Neutrophil (primary cell): Measurements from ENCODE around the gene CDK10.

ENCODE experiments used
- H3K27ac ChIP-seq: fragments of 200-600 bp; sonication (generic); 2 replicates; pipeline ENCODE4 v1.5.1; 2016; ENCODE audit warnings: mild to moderate bottlenecking, moderate library complexity
- H3K27me3 ChIP-seq: fragments of 200-600 bp; sonication (generic); 2 replicates; pipeline ENCODE4 v1.6.0; 2016; ENCODE audit warnings: mild to moderate bottlenecking
- H3K36me3 ChIP-seq: fragments of 200-600 bp; sonication (generic); 2 replicates; pipeline ENCODE4 v1.5.1; 2017
- H3K4me1 ChIP-seq, 2 experiments: fragments of 200-600 bp in 1 of 2; sonication (generic) in 1 of 2; 1 replicate in 1 of 2; 2 replicates in 1 of 2; pipeline versions ENCODE4 v1.5.1 to v1.6.1; 2013 to 2016; ENCODE audit warnings: low read depth in 1 of 2, low read length in 1 of 2, mild to moderate bottlenecking in 1 of 2, moderate library complexity in 1 of 2; ENCODE audit not compliant: control insufficient read depth in 1 of 2, insufficient read depth in 1 of 2
- H3K4me3 ChIP-seq, 2 experiments: fragments of 200-600 bp in 1 of 2; sonication (generic) in 1 of 2; 1 replicate in 1 of 2; 2 replicates in 1 of 2; pipeline ENCODE4 v1.5.1; 2013 to 2016; ENCODE audit warnings: low read depth in 1 of 2, low read length in 1 of 2, mild to moderate bottlenecking in 1 of 2, moderate library complexity in 1 of 2
- H3K9me3 ChIP-seq: fragments of 200-600 bp; sonication (generic); 2 replicates; pipeline ENCODE4 v1.5.1; 2016
- CTCF ChIP-seq: fragments of 200-600 bp; sonication (generic); IDR thresholded peaks from 2 replicates; pipeline ENCODE4 v1.5.1; 2016; ENCODE audit warnings: antibody characterized with exemption

Gene CDK10

GRCh38 chr16:89706518-89707260 is 20.2 kb downstream of the CDK10 start:
- peaks cover 8 to 24% of the 10 kb centered on the region in 2 experiments for H3K4me1 ChIP-seq
- H3K27me3 ChIP-seq: peaks cover 11% of the 10 kb centered on the region
- no peak overlapping the region for H3K27ac ChIP-seq
- H3K4me3 ChIP-seq: no peak overlapping the region
- H3K9me3 ChIP-seq: no peaks in the 10 kb centered on the region
- peaks cover 41% of the 10 kb centered on the region for H3K36me3 ChIP-seq
- TF ChIP-seq CTCF: no peak

DNA sequence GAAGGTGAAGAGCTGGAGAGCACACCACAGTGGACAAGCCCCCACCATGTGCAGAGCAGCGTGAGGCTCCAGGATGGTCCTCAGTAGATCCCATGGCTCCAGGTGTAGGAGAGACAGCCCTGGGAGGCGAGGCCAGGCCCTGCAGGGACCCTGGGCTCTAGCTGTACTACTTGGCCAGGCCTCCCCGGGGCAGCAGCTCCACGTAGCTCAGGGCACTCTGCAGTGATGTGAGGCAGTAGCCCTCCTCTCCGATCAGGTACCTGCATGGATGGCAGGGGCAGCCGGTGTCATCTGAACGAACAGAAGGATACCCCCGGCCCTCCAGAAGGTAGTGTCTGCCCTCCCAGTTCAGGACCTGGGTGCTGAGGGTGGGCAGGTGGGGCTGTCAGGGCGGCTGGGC is 21.2 kb downstream of the CDK10 start:
- Histone ChIP-seq H3K36me3 (peaks cover 41% of the 10 kb centered on the region), H3K27ac (no peak overlapping the region), H3K4me3 (no peak overlapping the region), H3K4me1 (peaks cover 5 to 24% of the 10 kb centered on the region in 2 experiments), H3K9me3 (no peaks in the 10 kb centered on the region), H3K27me3 (peaks cover 21% of the 10 kb centered on the region)
- no peak for TF ChIP-seq CTCF

GRCh38 chr16:89708481-89708931 is 22.0 kb downstream of the CDK10 start:
- peaks cover 29% of the 10 kb centered on the region for H3K27me3 ChIP-seq
- no peak for TF ChIP-seq CTCF

GRCh38 chr16:89709166-89709565 is 22.7 kb downstream of the CDK10 start:
- Histone ChIP-seq H3K4me3 (no peak overlapping the region), H3K4me1 (peaks cover 5 to 24% of the 10 kb centered on the region in 2 experiments), H3K9me3 (no peaks in the 10 kb centered on the region), H3K27me3 (peaks cover 26% of the 10 kb centered on the region), H3K27ac (no peak overlapping the region), H3K36me3 (peaks cover 41% of the 10 kb centered on the region)
- no peak for TF ChIP-seq CTCF

More at GRCh38 chr16:89708481-89708931, 22.0 kb downstream of the CDK10 start:
- Histone ChIP-seq H3K4me1 (peaks cover 5 to 24% of the 10 kb centered on the region in 2 experiments), H3K9me3 (no peaks in the 10 kb centered on the region), H3K36me3 (peaks cover 41% of the 10 kb centered on the region), H3K4me3 (no peak overlapping the region), H3K27ac (no peak overlapping the region)

GRCh38 chr16:89709716-89710432 is 23.4 kb downstream of the CDK10 start:
- H3K9me3 ChIP-seq: no peaks in the 10 kb centered on the region
- H3K4me1 ChIP-seq: peaks cover 5 to 24% of the 10 kb centered on the region in 2 experiments
- H3K27me3 ChIP-seq: peaks cover 22% of the 10 kb centered on the region
- no peak overlapping the region for H3K4me3 ChIP-seq
- H3K36me3 ChIP-seq: peaks cover 41% of the 10 kb centered on the region
- no peak for TF ChIP-seq CTCF
- no peak overlapping the region for H3K27ac ChIP-seq
